Panc1 (cell line): ENCODE results near the gene MSH3. TPM values are rescaled to one million over a fixed set of nuclear protein-coding genes. Genes with fewer than 3 reads are reported as not detected.
"Not testable (repeated sequence)": the region's sequence is repeated elsewhere in the genome, so short reads cannot be mapped to it uniquely, and the experiment has no call there.

Experiments used
- ATAC-seq: fragments of 200-7000 bp; cut with Tn5 transposase; 2 replicates; pipeline ENCODE4 v1.9.1; 2020; ENCODE audit warnings: mild to moderate bottlenecking, moderate library complexity
- BruUV-seq: library from RNA; stranded (reverse); fragments of 400-500 nt; replicated peaks from 2 replicates; lab custom pipeline; 2021; lab: Mats Ljungman, UMichigan
- CTCF ChIA-PET: fragments of 300-600 bp; sonication (Branson Sonifier 250); formaldehyde crosslinking; loops from one replicate; lab custom pipeline; 2022; ENCODE audit warnings: antibody characterized with exemption; lab: Charles Lee
- POLR2A ChIA-PET: fragments of 300-600 bp; sonication (Branson Sonifier 250); formaldehyde crosslinking; loops from one replicate; lab custom pipeline; 2022; ENCODE audit warnings: antibody characterized with exemption; lab: Charles Lee
- DNase-seq: peaks from one replicate; pipeline ENCODE4 v3.0.0-alpha.2; 2010; ENCODE audit warnings: low read depth, low spot score
- H3K27ac ChIP-seq: 2 replicates; pipeline ENCODE4 v1.5.1; 2011; ENCODE audit warnings: mild to moderate bottlenecking, low read length, inconsistent platforms
- H3K27me3 ChIP-seq: fragments of 200-500 bp; sonication (Bioruptor generic); 2 replicates; pipeline ENCODE4 v1.6.0; 2014; ENCODE audit warnings: low read length, inconsistent platforms; ENCODE audit not compliant: control insufficient read depth, insufficient read depth
- H3K36me3 ChIP-seq: fragments of 200-500 bp; sonication (Bioruptor generic); 2 replicates; pipeline ENCODE4 v1.5.1; 2014; ENCODE audit warnings: inconsistent platforms, mild to moderate bottlenecking, low read length, moderate library complexity; ENCODE audit not compliant: control insufficient read depth, insufficient read depth
- H3K4me1 ChIP-seq: 2 replicates; pipeline ENCODE4 v1.5.1; 2011; ENCODE audit warnings: inconsistent platforms, mild to moderate bottlenecking, low read length, moderate library complexity; ENCODE audit not compliant: control insufficient read depth, insufficient read depth
- H3K4me3 ChIP-seq, 2 experiments: 2 replicates each; pipeline ENCODE4 v1.5.1; 2011 to 2012; ENCODE audit warnings: low read depth in 2 of 2, low read length in 2 of 2, mild to moderate bottlenecking in 2 of 2, inconsistent platforms in 1 of 2, moderate library complexity in 1 of 2
- H3K9me3 ChIP-seq: fragments of 200-500 bp; sonication (Bioruptor generic); 2 replicates; pipeline ENCODE4 v1.5.1; 2014; ENCODE audit warnings: low read depth, mild to moderate bottlenecking, inconsistent platforms, low read length, moderate library complexity; ENCODE audit not compliant: control insufficient read depth, insufficient read depth
- CTCF ChIP-seq: fragments of 450-650 bp; IDR thresholded peaks from 2 replicates; pipeline ENCODE4 v1.5.1; 2017; ENCODE audit warnings: mild to moderate bottlenecking
- POLR2AphosphoS5 ChIP-seq: IDR thresholded peaks from 2 replicates; pipeline ENCODE4 v1.6.1; 2012; ENCODE audit warnings: mild to moderate bottlenecking, low read depth, low read length, moderate library complexity
- REST ChIP-seq, 2 experiments: IDR thresholded peaks; 2 replicates each; pipeline ENCODE4 v1.6.1; 2011 to 2012; ENCODE audit warnings: low read depth in 2 of 2, control low read depth in 1 of 2, low read length in 1 of 2, mild to moderate bottlenecking in 1 of 2, moderate library complexity in 1 of 2; ENCODE audit not compliant: insufficient read depth in 1 of 2
- SIN3A ChIP-seq: IDR thresholded peaks from 2 replicates; pipeline ENCODE4 v1.6.1; 2012; ENCODE audit warnings: low read depth, mild to moderate bottlenecking, low read length, moderate library complexity, borderline replicate concordance; ENCODE audit not compliant: insufficient read depth
- TCF7L2 ChIP-seq: IDR thresholded peaks from 2 replicates; pipeline ENCODE4 v1.6.1; 2011; ENCODE audit warnings: mild to moderate bottlenecking, low read depth, low read length, inconsistent platforms
- in situ Hi-C: cut with HindIII; loops from 2 replicates; pipeline ENCODE4 v1.10.0; 2016; ENCODE audit warnings: low sequenced_read_pairs, low pct_unique_long_range_greater_than_20kb
- intact Hi-C: fragments of 100-400 bp; cut with micrococcal nuclease; formaldehyde crosslinking; loops from one replicate; pipeline ENCODE4 v1.10.0; 2022; ENCODE audit not compliant: unreplicated experiment
- total RNA-seq: library from RNA; stranded (reverse); gene quantifications from one replicate; pipeline ENCODE4 v1.2.1, GENCODE V29; 2021; ENCODE audit not compliant: unreplicated experiment

The MSH3 gene
- total RNA-seq, 1 experiment from 2014 or later = 18.9 TPM

GRCh38 chr5:80895523-80895922, 241.1 kb downstream of the MSH3 start:
- no peak for ATAC-seq
- no peak for DNase-seq
- intact Hi-C loops (no loop called here), in situ Hi-C loops (no loop called here)
- no peaks in the 10 kb centered on the region for H3K9me3 ChIP-seq
- H3K4me1 ChIP-seq = no peaks in the 10 kb centered on the region
- ChIA-PET POLR2A (no interaction called here), CTCF (no interaction called here)
- H3K4me3 ChIP-seq = no peak overlapping the region
- BruUV-seq = no TSS peak
- no peak overlapping the region for H3K27ac ChIP-seq
- no peaks in the 10 kb centered on the region for H3K36me3 ChIP-seq
- H3K27me3 ChIP-seq = no peaks in the 10 kb centered on the region
- TF ChIP-seq CTCF = no peak
- TF ChIP-seq REST (IDR thresholded peaks at IDR 0.05; ENCODE audit: insufficient read depth in 1 of 2, low read depth in 2 of 2, low read length in 1 of 2) = no peak
- no peak for TF ChIP-seq SIN3A
- no peak for TF ChIP-seq POLR2AphosphoS5
- no peak for TF ChIP-seq TCF7L2

GRCh38 chr5:80902624-80903023, 248.2 kb downstream of the MSH3 start:
- POLR2A ChIA-PET, H3K4me1 ChIP-seq, H3K27ac ChIP-seq, H3K36me3 ChIP-seq, DNase-seq, ATAC-seq, H3K27me3 ChIP-seq, intact Hi-C loops, H3K4me3 ChIP-seq, BruUV-seq, in situ Hi-C loops, CTCF ChIA-PET, H3K9me3 ChIP-seq: not testable (repeated sequence)

- DNase-seq = no peak
Observed at GRCh38 chr5:80904533-80905187, 250.2 kb downstream of the MSH3 start.

More at GRCh38 chr5:80904533-80905187, 250.2 kb downstream of the MSH3 start:
- no peak overlapping the region for H3K27ac ChIP-seq
- no peak for ATAC-seq
- in situ Hi-C loops (no loop called here), intact Hi-C loops (no loop called here)
- ChIA-PET POLR2A (interaction anchor here (0.6 to 0.7 kb wide), 2 partner anchors 105 to 366 kb away, joined by 3 read pairs; no protein-coding TSS in a partner anchor), CTCF (no interaction called here)
- no peak overlapping the region for H3K4me3 ChIP-seq
- H3K9me3 ChIP-seq = no peaks in the 10 kb centered on the region
- H3K27me3 ChIP-seq = no peaks in the 10 kb centered on the region
- TF ChIP-seq CTCF (no peak), TCF7L2 (no peak), POLR2AphosphoS5 (no peak), REST (IDR thresholded peaks at IDR 0.05; ENCODE audit: insufficient read depth in 1 of 2, low read depth in 2 of 2, low read length in 1 of 2) (no peak), SIN3A (no peak)
- BruUV-seq = no TSS peak
- no peaks in the 10 kb centered on the region for H3K36me3 ChIP-seq
- H3K4me1 ChIP-seq = no peaks in the 10 kb centered on the region
